Measurements from ENCODE around the gene RIPK3. TPM values are rescaled to one million over a fixed set of nuclear protein-coding genes. Genes with fewer than 3 reads are reported as not detected.

Gene RIPK3
- total RNA-seq, 4 donors from 2014 or later: 9.0 to 18.0 (median 13.2) TPM

DNA sequence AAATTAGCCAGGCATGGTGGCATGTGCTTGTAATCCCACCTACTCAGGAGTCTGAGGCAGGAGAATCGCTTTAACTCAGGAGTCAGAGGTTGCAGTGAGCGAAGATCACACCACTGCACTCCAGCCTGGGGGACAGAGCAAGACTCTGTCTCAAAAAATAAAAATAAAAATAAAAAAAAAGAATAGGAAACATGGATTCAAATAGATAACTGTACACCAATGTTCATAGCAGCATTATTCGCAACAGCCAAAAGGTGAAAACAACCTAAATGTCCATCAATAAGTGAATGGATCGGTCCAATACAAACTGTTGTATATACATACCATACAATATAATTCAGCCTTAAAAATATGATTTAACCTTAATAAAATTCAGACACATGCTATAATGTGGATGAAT is 3.1 kb upstream of the RIPK3 start:
- ATAC-seq (ENCODE audit: low FRiP score) (no peak), DNase-seq (ENCODE audit: low spot score) (no peak)
- TF ChIP-seq, protein P1, sequence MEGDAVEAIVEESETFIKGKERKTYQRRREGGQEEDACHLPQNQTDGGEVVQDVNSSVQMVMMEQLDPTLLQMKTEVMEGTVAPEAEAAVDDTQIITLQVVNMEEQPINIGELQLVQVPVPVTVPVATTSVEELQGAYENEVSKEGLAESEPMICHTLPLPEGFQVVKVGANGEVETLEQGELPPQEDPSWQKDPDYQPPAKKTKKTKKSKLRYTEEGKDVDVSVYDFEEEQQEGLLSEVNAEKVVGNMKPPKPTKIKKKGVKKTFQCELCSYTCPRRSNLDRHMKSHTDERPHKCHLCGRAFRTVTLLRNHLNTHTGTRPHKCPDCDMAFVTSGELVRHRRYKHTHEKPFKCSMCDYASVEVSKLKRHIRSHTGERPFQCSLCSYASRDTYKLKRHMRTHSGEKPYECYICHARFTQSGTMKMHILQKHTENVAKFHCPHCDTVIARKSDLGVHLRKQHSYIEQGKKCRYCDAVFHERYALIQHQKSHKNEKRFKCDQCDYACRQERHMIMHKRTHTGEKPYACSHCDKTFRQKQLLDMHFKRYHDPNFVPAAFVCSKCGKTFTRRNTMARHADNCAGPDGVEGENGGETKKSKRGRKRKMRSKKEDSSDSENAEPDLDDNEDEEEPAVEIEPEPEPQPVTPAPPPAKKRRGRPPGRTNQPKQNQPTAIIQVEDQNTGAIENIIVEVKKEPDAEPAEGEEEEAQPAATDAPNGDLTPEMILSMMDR (IDR thresholded peaks at IDR 0.05): no peak

GRCh38 chr14:24340606-24341005 is 815 bp upstream of the RIPK3 start:
- DNase-seq (ENCODE audit: low spot score): no peak
- TF ChIP-seq, protein P1 (IDR thresholded peaks at IDR 0.05): no peak

GRCh38 chr14:24338843-24339242 is 948 bp downstream of the RIPK3 start:
- ATAC-seq (ENCODE audit: low FRiP score): no peak
- DNase-seq (ENCODE audit: low spot score): no peak
- TF ChIP-seq, protein P1 (IDR thresholded peaks at IDR 0.05): no peak

More at GRCh38 chr14:24340606-24341005, 815 bp upstream of the RIPK3 start:
- no peak for ATAC-seq (ENCODE audit: low FRiP score)

DNA sequence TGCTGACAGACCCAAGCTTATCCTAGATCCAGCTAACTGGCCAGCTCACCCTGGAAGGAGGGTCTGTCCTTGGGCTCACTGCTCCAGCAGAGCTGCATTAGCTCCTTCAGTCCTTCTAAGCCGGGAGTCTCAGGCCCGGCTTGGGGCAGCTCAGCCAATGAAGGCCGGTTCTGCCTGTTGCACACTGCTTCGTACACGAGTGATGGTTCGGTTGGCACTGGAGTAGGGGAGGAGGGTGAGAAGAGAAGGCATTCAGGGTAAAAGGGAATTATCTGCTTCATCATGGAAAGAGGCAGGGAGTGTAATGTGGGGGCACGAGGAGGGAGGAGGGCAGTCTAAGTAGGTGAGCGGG is 2.0 kb downstream of the RIPK3 start:
- ATAC-seq (ENCODE audit: low FRiP score) (no peak), DNase-seq (ENCODE audit: low spot score) (no peak)
- TF ChIP-seq, protein P1 (IDR thresholded peaks at IDR 0.05): no peak

DNA sequence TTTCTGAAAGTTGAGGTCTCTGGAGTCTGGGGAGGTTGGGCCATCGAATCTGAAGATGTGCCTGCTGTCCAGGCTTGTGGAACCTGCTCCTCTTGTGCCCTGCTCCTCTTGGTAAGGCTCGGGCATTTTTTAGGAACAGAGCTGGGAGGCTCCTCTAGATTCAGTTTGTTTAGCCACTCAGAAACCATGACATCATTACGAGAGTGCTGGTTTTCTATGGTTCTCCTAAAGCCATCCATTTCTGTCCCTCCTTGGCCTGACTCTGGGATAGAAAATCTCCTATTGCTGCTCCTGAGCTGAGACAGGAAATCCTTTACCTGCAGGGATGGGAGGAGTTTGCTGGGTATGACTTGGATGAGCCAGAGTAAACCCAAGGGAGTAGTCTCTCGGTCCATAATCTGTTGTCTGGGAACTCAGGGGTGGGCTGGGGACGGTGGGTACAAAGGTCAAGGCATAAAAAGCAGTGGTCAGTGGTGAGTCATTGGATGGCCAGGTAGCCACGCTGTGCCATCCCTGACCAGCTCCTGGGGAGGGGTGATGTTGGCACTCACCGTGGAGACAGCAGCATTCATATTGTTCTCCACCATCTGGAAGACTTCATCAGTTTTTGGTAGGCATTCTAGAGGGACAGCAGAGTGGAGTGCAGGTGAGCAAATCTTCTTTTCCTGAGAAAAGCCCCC is 2.5 kb downstream of the RIPK3 start:
- ATAC-seq (ENCODE audit: low FRiP score): no peak
- DNase-seq (ENCODE audit: low spot score): no peak
- TF ChIP-seq, protein P1 (IDR thresholded peaks at IDR 0.05): no peak

- TF ChIP-seq, protein P1 (IDR thresholded peaks at IDR 0.05): no peak
- DNase-seq (ENCODE audit: low spot score): no peak
- no peak for ATAC-seq (ENCODE audit: low FRiP score)
These were observed 4.2 kb downstream of the RIPK3 start for GRCh38 chr14:24335461-24336171.

Data from omental fat pad (tissue), 4 donors.